HG03342 (cell line): ENCODE measurements around the gene MOCS3.

Source experiments
- ATAC-seq: cut with Tn5 transposase; IDR thresholded peaks from one replicate; pipeline ENCODE4 v1.9.1; 2021; ENCODE audit warnings: mild to moderate bottlenecking, moderate library complexity; ENCODE audit not compliant: unreplicated experiment

Gene MOCS3

DNA sequence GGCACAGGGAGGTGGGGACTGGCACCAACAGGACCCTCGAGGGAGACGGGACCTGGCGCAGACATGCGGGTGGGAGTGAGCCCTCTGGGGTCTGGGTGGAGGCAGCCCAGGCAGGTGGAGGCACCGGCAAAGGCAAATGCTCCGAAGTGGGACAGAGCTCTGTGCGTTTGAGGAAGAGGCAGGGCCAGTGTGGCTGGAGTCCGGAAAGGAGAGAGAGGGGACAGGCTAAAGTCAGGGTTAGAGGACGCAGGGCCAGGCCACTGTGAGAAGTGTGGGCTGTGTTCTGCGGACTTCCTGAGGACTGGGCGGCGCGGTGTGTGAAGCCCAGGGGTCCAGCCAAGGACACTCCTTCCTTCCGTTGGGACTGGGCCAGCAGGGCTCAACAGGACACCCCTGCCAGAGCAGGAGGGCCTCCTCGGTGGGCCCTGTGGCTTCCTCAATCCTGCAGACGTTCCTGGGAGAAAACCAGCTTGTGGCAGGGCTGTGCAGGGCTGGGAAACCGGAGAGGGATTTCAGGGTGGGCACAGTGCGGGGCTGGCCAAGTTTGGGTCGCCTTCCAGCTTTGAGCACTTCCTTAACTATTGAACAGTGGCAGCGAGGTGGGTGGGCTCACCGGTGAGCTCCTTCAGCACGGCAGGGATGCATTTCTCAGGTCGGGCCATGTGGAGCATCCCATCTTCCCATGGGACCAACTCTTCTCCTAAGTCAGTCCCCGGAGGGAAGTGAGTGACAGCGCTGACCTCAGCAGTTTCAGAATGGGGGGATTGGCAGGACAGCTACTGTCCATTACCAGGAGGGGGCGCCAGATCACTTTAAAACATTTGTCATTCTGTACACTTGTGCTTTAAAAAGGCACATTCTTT lies 22.5 kb downstream of the MOCS3 start:
- ATAC-seq, result no peak

DNA sequence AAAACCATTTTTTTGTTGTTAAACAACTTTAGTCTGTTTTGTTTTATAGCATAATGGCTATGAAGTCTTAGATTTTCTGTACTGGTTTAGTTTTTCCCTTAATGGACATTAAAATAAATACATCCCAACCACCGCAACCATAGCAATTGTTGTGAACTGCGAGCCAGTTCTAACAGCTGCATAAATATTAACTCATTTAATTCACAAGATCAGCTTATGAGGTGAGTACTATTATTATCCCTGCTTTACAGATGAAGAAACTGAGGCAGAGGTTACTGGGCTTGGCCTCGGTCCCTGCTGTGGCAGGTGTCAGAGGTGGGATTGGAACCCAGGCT lies 23.1 kb downstream of the MOCS3 start:
- ATAC-seq, result no peak

GRCh38 chr20:50982363-50982762 lies 23.7 kb downstream of the MOCS3 start:
- no peak for ATAC-seq

DNA sequence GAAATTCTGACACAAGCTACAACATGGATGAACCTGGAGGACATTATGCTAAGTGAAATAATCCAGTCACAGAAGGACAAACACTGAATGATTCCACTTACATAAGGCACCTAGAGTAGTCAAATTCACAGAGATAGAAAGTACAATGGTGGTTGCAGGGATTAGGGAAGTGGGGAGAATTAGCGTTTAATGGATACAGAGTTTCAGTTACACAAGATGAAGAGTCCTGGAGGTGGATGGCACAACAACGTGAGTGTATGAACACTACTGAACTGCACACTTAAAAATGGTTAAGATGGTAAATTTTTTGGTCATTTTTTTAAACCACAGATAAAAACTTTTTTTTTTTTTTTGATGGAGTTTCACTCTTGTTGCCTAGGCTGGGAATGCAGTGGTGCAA lies 24.7 kb downstream of the MOCS3 start:
- ATAC-seq, result no peak

GRCh38 chr20:50987493-50988210 lies 29.0 kb downstream of the MOCS3 start:
- peak; percentile 56 for ATAC-seq

DNA sequence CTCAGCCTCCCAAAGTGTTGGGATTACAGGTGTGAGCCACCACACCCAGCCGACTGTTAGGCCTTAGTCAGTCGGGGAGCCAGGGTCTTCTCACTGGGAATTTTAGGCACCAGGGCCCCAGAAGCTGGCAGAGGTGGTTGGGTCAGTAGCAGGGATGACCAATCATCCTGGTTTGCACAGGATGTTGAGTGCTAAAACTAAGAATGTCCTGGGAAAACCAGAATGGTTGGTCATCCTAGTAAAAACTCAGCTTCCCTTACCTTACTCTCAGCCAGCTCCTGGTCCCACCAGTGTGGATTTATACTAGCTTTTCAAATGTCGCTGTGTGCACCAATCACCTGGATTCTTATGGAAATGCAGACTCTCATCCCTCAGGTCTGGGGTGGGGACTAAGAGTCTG lies 32.5 kb downstream of the MOCS3 start:
- no peak for ATAC-seq

DNA sequence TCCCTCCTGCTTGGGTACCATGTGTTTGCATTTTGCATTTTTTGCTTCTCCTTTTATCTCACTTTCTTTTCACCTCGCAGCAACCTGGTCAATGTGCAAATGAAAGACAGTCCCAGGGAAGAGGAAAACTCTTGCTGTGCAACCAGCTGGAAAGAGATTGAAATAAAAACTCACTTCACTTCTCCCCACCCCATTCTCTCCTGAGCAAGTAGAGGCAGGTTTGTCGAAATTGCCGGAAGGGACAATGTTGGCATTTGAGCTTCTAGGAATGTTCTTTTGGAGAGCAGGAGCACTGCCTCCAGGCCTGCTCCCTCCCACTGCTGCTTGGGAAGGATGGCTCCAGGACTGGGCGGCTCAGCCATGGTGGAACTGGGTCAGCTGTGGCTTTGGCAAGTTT lies 33.7 kb downstream of the MOCS3 start:
- no peak for ATAC-seq

- peak; percentile 95 for ATAC-seq
Measured at GRCh38 chr20:50992733-50993457, 34.3 kb downstream of the MOCS3 start.

DNA sequence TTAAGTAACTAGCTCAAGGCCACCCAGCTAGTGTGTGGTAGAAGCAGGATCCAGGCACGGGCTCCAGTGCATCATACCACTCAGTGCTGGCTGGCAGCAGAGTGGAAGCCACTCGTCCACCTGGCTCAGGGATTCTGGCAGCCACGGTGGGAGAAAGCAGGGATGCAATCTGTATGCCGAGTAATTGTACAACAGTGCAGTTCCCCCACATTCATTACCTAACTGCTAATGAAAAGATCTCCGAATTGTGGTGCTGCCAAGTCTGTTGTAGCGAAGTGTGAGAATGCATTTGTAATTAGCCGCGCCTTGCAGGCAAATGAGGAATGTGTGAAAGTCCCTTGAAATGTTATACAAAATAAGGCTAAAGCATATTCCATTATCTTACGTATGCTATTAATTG lies 35.3 kb downstream of the MOCS3 start:
- ATAC-seq, result no peak

DNA sequence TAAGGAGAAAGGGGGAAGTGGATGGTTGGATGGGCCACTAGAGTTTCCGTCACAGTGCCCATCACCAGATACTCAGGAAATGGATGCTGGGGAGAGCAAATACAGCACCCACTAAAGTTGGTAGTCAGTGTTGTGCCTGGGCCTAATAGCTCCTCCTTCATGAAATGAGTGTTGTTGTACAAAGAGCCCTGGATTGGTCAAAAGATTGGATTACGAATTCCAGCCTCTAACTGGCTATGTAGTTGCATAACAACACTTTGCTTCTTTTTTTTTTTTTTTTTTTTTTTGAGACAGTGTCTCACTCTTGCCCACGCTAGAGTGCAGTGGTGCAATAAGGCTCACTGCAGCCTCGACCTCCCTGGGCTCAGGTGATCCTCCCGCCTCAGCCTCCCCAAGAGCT lies 36.9 kb downstream of the MOCS3 start:
- no peak for ATAC-seq

- no peak for ATAC-seq
Measured at GRCh38 chr20:50996901-50997865, 38.6 kb downstream of the MOCS3 start.

- no peak for ATAC-seq
Measured at GRCh38 chr20:50999355-50999754, 40.7 kb downstream of the MOCS3 start.

- ATAC-seq, result no peak
Measured at GRCh38 chr20:51001430-51002265, 43.0 kb downstream of the MOCS3 start.

GRCh38 chr20:51002633-51003032 lies 44.0 kb downstream of the MOCS3 start:
- no peak for ATAC-seq

- no peak for ATAC-seq
Measured at GRCh38 chr20:51003753-51004152, 45.1 kb downstream of the MOCS3 start.

DNA sequence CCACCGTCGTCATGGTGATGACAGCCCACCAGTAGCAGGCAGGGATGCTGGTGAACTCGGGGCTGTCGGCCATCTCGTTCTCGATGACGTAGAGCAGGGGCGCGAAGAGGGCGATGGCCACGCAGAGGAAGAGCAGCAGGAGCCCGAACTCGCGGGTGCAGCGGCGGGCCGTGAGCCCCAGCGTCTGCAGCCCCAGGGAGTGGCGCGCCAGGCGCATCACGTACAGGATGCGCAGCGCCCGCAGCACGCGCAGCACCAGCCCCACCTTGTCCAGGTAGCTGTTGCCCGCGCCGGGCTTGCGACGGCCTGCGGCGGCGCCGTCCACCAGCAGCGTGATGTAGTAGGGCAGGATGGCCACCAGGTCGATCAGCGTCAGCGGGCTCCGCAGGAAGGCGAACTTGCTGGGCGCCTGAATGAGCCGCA lies 45.7 kb downstream of the MOCS3 start:
- ATAC-seq, result no peak

DNA sequence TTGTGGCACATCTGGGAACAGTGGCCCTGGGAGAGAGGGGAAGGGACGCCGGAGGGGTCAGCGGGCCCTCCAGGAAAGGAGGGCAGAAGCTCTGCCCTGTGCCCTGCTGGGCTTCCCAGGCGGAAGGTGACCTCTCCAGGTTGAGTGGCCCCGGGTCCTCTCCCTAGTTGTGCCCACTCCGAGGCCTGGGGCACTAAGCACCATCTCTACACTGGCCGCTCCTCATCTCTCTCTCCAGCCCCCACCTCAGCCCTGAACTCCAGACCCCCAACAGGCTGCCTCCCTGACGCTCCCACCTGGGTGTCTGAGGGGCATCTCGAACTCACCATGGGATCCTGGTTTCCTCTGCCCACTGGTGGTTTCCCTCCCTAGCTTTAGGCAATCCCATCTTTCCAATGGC lies 46.2 kb downstream of the MOCS3 start:
- no peak for ATAC-seq

GRCh38 chr20:51005214-51005613 lies 46.6 kb downstream of the MOCS3 start:
- no peak for ATAC-seq

GRCh38 chr20:51008718-51009117 lies 50.1 kb downstream of the MOCS3 start:
- no peak for ATAC-seq
